ENCODE measurements around the gene ZNF473.
A peak's percentile ranks its signal among the peaks of the same experiment; 100 is the strongest.

ZNF473 gene

GRCh38 chr19:50000038-50000840 is 25.6 kb upstream of the ZNF473 start:
- no peaks in the 10 kb centered on the region for H3K9me3 Mint-ChIP-seq
- H3K27ac Mint-ChIP-seq, result no peak overlapping the region
- H3K4me1 Mint-ChIP-seq, result peaks cover 39% of the 10 kb centered on the region
- H3K27me3 Mint-ChIP-seq, result no peaks in the 10 kb centered on the region
- ATAC-seq (peak; percentile 66), DNase-seq (peak in 1 of 2 donors; percentile 29)
- H3K4me3 Mint-ChIP-seq, result no peak overlapping the region

DNA sequence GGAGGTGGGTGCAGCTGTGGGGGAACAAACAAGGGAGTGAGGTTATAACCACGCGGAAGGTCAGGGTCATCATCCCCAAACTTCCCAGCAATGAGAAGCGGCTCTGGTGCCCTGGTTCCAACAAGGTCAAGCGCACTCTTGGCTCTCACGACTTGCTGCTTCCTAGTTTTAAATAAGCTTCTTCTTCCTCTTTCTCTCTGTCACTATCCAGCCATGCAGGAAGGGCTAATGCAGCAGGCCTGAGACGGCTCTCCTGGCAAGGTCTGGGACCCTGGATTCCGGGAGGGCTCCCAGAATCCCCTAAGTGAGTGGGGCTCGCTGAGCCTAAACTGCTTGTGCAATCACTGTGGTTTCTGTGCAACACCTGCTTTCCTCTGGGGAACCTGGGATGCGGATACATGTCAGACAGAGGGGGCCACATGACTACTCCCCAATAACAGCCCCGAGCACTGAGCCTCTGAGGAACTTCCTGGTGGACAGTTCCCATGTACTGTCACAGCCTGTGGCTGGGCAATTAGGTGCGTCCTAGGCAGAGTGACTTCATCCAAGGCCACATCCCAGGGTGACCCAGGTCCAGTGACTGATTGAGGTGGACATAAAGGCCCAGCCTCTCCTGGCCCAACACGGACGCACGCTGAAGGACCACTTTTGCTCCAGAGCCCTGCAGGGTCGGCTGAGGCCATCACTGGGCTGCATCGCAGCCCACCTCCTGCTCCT is 24.8 kb upstream of the ZNF473 start:
- Mint-ChIP-seq H3K27me3 (no peaks in the 10 kb centered on the region), H3K4me3 (no peak overlapping the region), H3K27ac (no peak overlapping the region), H3K4me1 (peaks cover 39% of the 10 kb centered on the region), H3K9me3 (no peaks in the 10 kb centered on the region)
- ATAC-seq (no peak), DNase-seq (no peak)

DNA sequence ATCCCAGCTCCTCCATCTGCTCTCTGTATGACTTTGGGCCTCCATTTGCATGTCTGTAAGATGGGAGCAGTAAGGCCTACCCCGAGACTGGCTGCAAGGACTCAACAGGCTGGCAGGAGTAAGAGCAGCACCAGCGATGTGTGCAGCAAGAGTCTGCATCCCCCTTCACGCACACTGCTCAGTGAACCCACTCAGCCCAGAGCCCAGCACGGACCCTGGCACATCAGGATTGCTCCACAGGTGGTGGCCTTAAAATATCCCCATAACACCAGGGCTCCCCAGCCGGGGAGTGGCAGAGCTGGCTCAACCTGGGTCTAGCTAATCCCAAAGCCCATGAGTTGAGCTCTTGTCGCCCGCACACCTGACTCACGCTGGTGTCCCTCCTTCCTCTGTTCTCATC is 24.0 kb upstream of the ZNF473 start:
- Mint-ChIP-seq H3K4me1 (peaks cover 40% of the 10 kb centered on the region), H3K27me3 (no peaks in the 10 kb centered on the region), H3K9me3 (no peaks in the 10 kb centered on the region), H3K4me3 (no peak overlapping the region), H3K27ac (no peak overlapping the region)
- no peak for DNase-seq
- ATAC-seq, result no peak

- Mint-ChIP-seq H3K27me3 (no peaks in the 10 kb centered on the region), H3K9me3 (no peaks in the 10 kb centered on the region), H3K4me3 (no peak overlapping the region), H3K27ac (no peak overlapping the region), H3K4me1 (peaks cover 45% of the 10 kb centered on the region)
- DNase-seq, result no peak
- no peak for ATAC-seq
These were observed 23.3 kb upstream of the ZNF473 start for GRCh38 chr19:50002386-50002960.

DNA sequence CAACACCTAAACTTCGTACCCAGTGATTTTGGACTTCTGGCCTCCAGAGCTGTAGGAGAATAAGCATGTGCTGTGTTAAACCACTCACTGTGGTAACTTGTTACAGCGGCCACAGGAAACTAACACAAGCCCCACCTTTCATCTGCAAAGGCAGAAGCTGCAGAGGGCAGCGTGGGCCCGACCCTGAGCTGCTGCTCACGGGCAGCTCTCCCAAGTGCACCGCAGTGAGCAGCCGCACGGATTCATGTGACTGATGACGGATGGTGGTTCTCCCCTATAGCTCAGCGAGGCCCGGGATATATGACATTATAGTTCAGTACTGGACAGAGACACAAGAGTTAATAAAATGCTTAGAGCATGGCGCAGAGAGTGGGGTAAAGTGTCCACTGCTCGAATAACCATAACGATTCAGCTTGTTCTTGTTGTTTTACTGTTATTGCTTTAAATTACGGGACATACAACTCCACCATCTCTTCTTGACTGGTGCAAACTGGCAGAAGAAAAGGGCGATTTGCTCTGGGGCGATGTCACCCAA is 22.5 kb upstream of the ZNF473 start:
- Mint-ChIP-seq H3K27ac (no peak overlapping the region), H3K4me3 (no peak overlapping the region), H3K27me3 (no peaks in the 10 kb centered on the region), H3K9me3 (no peaks in the 10 kb centered on the region), H3K4me1 (peaks cover 45% of the 10 kb centered on the region)
- ATAC-seq, result no peak
- DNase-seq, result no peak

DNA sequence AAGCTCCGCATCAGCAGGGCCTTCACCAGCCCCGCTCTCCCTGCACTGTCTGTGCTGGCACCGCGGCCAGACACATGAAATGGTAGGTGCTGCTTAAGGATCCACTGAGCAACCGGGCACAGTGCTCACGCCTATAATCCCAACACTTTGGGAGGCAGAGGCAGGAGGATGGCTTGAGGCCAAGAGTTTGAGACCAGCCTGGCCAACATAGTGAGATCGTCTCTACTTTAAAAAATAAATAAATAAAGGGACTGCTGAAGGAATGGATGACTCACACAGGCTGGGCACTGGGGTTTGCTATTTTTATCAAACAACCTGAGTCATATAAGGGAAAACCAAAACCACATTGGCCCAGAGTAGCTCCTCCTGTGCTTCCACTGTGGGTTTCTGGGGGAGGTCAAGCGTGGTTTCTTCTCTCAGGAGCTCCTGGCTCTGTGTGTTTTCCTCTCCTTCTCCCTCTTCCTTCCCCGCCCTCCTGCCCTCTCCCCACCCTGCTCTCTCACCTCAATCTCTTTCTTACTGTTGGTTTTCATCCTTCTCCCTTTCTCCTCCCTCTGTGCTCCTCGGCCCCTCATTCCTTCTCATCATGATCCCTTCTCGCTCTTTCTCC is 21.9 kb upstream of the ZNF473 start:
- no peaks in the 10 kb centered on the region for H3K9me3 Mint-ChIP-seq
- peak; percentile 93 for ATAC-seq
- H3K4me3 Mint-ChIP-seq, result peak overlapping the region; percentile 21 to 46
- H3K27me3 Mint-ChIP-seq, result no peaks in the 10 kb centered on the region
- peaks cover 45% of the 10 kb centered on the region for H3K4me1 Mint-ChIP-seq
- H3K27ac Mint-ChIP-seq, result peak overlapping the region in 1 of 2 donors; percentile 29
- DNase-seq, result peak; percentile 24 to 53

DNA sequence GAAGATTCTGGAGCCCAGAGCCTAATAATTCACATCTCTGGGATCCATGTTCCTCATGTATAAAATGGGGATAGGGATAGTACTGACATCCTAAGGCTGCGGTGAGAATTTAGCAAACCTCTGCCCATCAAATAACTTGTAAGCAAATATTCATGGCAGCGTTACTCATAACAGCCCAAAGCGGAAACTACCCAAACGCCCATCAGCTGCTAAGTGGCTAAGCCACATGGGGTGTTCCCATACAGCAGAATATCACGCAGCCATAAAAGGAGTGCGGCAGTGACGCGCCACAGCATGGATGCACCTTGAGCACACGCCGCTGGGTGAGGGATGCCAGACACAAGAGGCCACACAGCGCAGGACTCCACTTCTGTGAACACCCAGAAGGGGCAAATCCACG is 20.4 kb upstream of the ZNF473 start:
- Mint-ChIP-seq H3K27ac (no peak overlapping the region), H3K27me3 (no peaks in the 10 kb centered on the region), H3K4me3 (no peak overlapping the region), H3K4me1 (peaks cover 38% of the 10 kb centered on the region), H3K9me3 (no peaks in the 10 kb centered on the region)
- DNase-seq (no peak), ATAC-seq (peak; percentile 23)

GRCh38 chr19:50007170-50007569 is 18.6 kb upstream of the ZNF473 start:
- Mint-ChIP-seq H3K27me3 (no peaks in the 10 kb centered on the region), H3K27ac (no peak overlapping the region), H3K4me1 (peaks cover 33% of the 10 kb centered on the region), H3K9me3 (no peaks in the 10 kb centered on the region), H3K4me3 (no peak overlapping the region)
- DNase-seq (no peak), ATAC-seq (no peak)

DNA sequence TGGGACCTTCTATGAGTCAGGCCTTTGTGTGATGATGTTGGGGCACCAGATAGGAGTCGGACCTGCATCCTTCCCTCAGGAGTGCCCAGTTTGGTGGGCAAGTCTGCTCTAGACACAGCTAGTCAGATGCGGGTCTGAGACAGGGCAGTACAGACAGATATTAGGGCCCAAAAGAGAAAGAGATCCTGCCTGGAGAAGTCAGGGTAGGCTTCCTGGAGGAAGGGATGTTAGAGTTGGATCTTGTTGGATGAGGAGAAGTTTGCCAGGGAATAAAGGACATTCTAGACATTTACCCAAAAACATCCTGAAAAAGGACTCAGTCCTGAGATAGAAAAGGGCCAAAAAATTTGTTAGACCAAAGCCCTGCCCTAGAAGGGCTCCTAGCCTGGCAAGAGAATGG is 17.9 kb upstream of the ZNF473 start:
- no peaks in the 10 kb centered on the region for H3K9me3 Mint-ChIP-seq
- peaks cover 28% of the 10 kb centered on the region for H3K4me1 Mint-ChIP-seq

GRCh38 chr19:50008532-50008931 is 17.3 kb upstream of the ZNF473 start:
- ATAC-seq, result no peak

More for the DNA sequence above, 17.9 kb upstream of the ZNF473 start:
- Mint-ChIP-seq H3K27me3 (no peaks in the 10 kb centered on the region), H3K4me3 (no peak overlapping the region), H3K27ac (no peak overlapping the region)
- ATAC-seq, result no peak
- DNase-seq, result no peak

DNA sequence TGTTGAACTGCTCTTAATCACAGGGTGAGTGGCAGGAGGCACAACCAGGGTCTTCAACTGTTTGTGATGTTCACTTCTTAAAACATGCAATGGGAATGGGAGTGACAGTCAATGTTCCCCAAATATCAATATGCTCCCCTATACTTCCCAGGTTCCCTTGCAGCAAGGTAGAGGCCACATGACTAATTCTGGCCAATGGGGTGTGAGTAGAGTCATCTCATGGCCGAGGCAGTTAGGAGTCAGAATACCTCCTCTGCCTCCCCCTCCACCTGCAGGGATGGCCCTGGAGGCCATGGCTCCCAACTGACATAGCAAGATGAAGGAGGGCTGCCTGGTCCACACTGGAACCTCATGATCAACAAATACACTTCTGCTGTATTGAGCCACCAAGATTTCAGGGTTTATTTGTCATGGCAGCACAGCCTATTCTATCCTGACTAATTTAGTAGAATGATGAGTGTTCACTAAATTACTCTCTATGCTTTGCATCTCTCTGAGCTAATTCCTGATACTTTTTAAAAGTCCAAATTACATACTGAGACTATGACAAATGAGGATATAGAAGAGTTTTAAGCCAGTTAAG is 9.5 kb upstream of the ZNF473 start:
- H3K27ac Mint-ChIP-seq, result no peak overlapping the region
- no peaks in the 10 kb centered on the region for H3K27me3 Mint-ChIP-seq
- H3K4me3 Mint-ChIP-seq, result no peak overlapping the region
- ATAC-seq (no peak), DNase-seq (no peak)
- H3K9me3 Mint-ChIP-seq, result peaks cover 0 to 6% of the 10 kb centered on the region in 2 donors
- H3K4me1 Mint-ChIP-seq, result peaks cover 8% of the 10 kb centered on the region

More at GRCh38 chr19:50008532-50008931, 17.3 kb upstream of the ZNF473 start:
- no peak overlapping the region for H3K27ac Mint-ChIP-seq
- DNase-seq, result no peak
- H3K27me3 Mint-ChIP-seq, result no peaks in the 10 kb centered on the region
- peaks cover 23% of the 10 kb centered on the region for H3K4me1 Mint-ChIP-seq
- H3K4me3 Mint-ChIP-seq, result no peak overlapping the region
- no peaks in the 10 kb centered on the region for H3K9me3 Mint-ChIP-seq

DNA sequence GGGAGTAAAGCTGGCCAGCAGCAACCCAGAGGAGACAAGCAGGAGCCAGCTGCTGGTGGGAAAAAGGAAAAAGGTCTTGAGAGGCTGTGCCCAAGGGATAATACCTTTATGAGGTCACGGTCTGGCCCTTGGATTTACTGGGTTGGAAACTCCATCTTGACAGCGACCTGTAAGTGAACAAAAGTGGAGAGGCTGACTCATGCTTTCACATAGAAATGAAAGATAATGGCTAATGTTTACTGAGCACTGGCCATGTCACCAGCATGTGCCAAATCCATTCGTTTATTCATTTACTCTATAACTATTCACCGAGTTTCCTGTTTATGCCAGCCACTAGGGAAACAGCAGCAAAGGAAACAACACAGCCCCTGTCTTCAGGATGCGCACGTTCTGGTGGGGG is 5.3 kb upstream of the ZNF473 start:
- Mint-ChIP-seq H3K4me3 (no peak overlapping the region), H3K27ac (no peak overlapping the region), H3K27me3 (no peaks in the 10 kb centered on the region), H3K4me1 (peaks cover 43% of the 10 kb centered on the region), H3K9me3 (peaks cover 0 to 6% of the 10 kb centered on the region in 2 donors)
- DNase-seq (no peak), ATAC-seq (no peak)

DNA sequence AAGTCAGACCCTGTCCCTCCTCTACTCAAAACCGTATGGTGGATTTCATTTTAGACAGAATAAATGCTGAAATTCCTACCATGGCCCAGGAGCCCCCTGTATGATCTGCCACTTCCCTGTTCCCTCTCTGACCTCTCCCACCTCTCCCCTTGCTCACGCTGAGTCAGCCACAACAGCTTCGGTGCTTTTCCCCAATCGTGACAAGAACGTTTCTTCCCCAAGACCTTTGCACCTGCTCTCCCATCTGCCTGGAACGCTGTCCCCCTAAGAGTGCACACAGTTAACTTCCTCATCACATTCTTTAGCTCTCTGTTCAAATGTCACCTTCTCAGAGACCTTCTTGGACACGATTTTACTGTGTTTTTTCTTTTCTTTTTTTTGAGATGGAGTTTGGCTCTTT is 3.0 kb upstream of the ZNF473 start:
- no peak for ATAC-seq
- Mint-ChIP-seq H3K4me3 (no peak overlapping the region), H3K4me1 (peaks cover 64% of the 10 kb centered on the region), H3K27ac (no peak overlapping the region), H3K9me3 (peaks cover 4 to 6% of the 10 kb centered on the region in 2 donors), H3K27me3 (no peaks in the 10 kb centered on the region)
- no peak for DNase-seq

DNA sequence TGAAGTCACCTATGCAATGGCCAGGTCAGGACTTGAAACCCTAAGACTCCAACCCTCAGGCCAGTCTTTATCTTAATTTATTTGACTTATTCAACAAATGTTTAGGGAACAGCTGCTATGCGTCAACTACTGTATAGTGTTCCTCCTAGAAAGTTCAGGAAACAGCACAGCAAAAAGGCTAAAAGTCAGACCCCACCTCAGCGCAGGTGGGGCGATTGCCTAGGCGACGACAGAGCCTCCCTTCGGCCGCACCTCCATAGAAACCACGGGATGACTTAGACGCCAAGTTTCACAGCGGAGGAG is 1.1 kb upstream of the ZNF473 start:
- peaks cover 4 to 6% of the 10 kb centered on the region in 2 donors for H3K9me3 Mint-ChIP-seq
- no peak for ATAC-seq
- DNase-seq, result no peak
- H3K27me3 Mint-ChIP-seq, result no peaks in the 10 kb centered on the region
- H3K4me3 Mint-ChIP-seq, result peak overlapping the region; percentile 94 to 96
- H3K27ac Mint-ChIP-seq, result peak overlapping the region; percentile 97 to 99
- H3K4me1 Mint-ChIP-seq, result peaks cover 69% of the 10 kb centered on the region

- DNase-seq, result peak; percentile 97 to 99
- H3K27ac Mint-ChIP-seq, result peak within 1 kb of the TSS; percentile 97 to 99
- H3K4me3 Mint-ChIP-seq, result peak within 1 kb of the TSS; percentile 94 to 96
- peak; percentile 92 for ATAC-seq
- H3K27me3 Mint-ChIP-seq, result no peaks in the 10 kb centered on the region
- H3K4me1 Mint-ChIP-seq, result peaks cover 69% of the 10 kb centered on the region
- peaks cover 4 to 6% of the 10 kb centered on the region in 2 donors for H3K9me3 Mint-ChIP-seq
These were observed 597 bp upstream of the ZNF473 start, which contains the start of gene VRK3 for GRCh38 chr19:50025022-50025793. VRK3 (minus strand) TSS chr19:50025372; CDS start chr19:50016162, 9,210 bp downstream.

Data from stimulated activated naive CD8-positive, alpha-beta T cell treated with anti-CD3 and anti-CD28 coated beads, Interleukin-15, amount 100 ng/mL, for 72 hours (primary cell).